H9 (cell line): ENCODE measurements around the gene MAGI1. TPM values are rescaled to one million over a fixed set of nuclear protein-coding genes. Genes with fewer than 3 reads are reported as not detected.

Source experiments
- DNase-seq: peaks from one replicate; pipeline ENCODE4 v3.0.0-alpha.2; 2017
- H2AFZ ChIP-seq: one replicate; pipeline ENCODE4 v1.6.1; 2013; ENCODE audit warnings: mild to moderate bottlenecking, low read length, control low read depth, moderate library complexity
- H2AK5ac ChIP-seq: 2 replicates; pipeline ENCODE4 v1.6.1; 2013; ENCODE audit warnings: low read length, control low read depth, mixed read lengths; ENCODE audit not compliant: insufficient read length
- H2BK120ac ChIP-seq: one replicate; pipeline ENCODE4 v1.6.1; 2013; ENCODE audit warnings: low read depth, mild to moderate bottlenecking, low read length, control low read depth, inconsistent platforms; ENCODE audit not compliant: poor library complexity, severe bottlenecking
- H2BK12ac ChIP-seq: 2 replicates; pipeline ENCODE4 v1.6.1; 2013; ENCODE audit warnings: low read length, control low read depth, mixed read lengths, low read depth; ENCODE audit not compliant: insufficient read length
- H2BK15ac ChIP-seq: 2 replicates; pipeline ENCODE4 v1.6.1; 2013; ENCODE audit warnings: low read depth, low read length, control low read depth
- H2BK20ac ChIP-seq: one replicate; pipeline ENCODE4 v1.6.1; 2013; ENCODE audit warnings: low read depth, mild to moderate bottlenecking, low read length, control low read depth, inconsistent platforms; ENCODE audit not compliant: poor library complexity, severe bottlenecking
- H2BK5ac ChIP-seq: 2 replicates; pipeline ENCODE4 v1.6.1; 2013; ENCODE audit warnings: low read length, control low read depth, mixed read lengths; ENCODE audit not compliant: insufficient read length
- H3K14ac ChIP-seq: 2 replicates; pipeline ENCODE4 v1.6.1; 2013; ENCODE audit warnings: low read length, control low read depth; ENCODE audit not compliant: insufficient read depth
- H3K18ac ChIP-seq: 2 replicates; pipeline ENCODE4 v1.6.1; 2013; ENCODE audit warnings: low read depth, mild to moderate bottlenecking, mixed read lengths, low read length, control low read depth; ENCODE audit not compliant: insufficient read length
- H3K23ac ChIP-seq: 2 replicates; pipeline ENCODE4 v1.6.1; 2013; ENCODE audit warnings: low read length, control low read depth, mixed read lengths, low read depth; ENCODE audit not compliant: insufficient read length
- H3K23me2 ChIP-seq: 2 replicates; pipeline ENCODE4 v1.6.1; 2013; ENCODE audit warnings: low read depth, mild to moderate bottlenecking, mixed read lengths, low read length, control low read depth; ENCODE audit not compliant: insufficient read length, poor library complexity, severe bottlenecking
- H3K27ac ChIP-seq: 2 replicates; pipeline ENCODE4 v1.5.1; 2013; ENCODE audit warnings: low read length, control low read depth, mixed read lengths, low read depth; ENCODE audit not compliant: insufficient read length
- H3K27me3 ChIP-seq: 2 replicates; pipeline ENCODE4 v1.6.1; 2013; ENCODE audit warnings: low read length, control low read depth, inconsistent platforms; ENCODE audit not compliant: insufficient read depth
- H3K4ac ChIP-seq: 2 replicates; pipeline ENCODE4 v1.6.1; 2013; ENCODE audit warnings: low read depth, mild to moderate bottlenecking, control low read depth, inconsistent platforms, low read length, moderate library complexity
- H3K4me1 ChIP-seq: 2 replicates; pipeline ENCODE4 v1.6.1; 2013; ENCODE audit warnings: low read length, control low read depth, inconsistent platforms; ENCODE audit not compliant: insufficient read depth
- H3K4me2 ChIP-seq: 2 replicates; pipeline ENCODE4 v1.6.1; 2013; ENCODE audit warnings: low read length, control low read depth, mixed read lengths; ENCODE audit not compliant: insufficient read length, insufficient read depth
- H3K56ac ChIP-seq: 2 replicates; pipeline ENCODE4 v1.6.1; 2013; ENCODE audit warnings: low read depth, mild to moderate bottlenecking, mixed read lengths, low read length, control low read depth; ENCODE audit not compliant: insufficient read length
- H3K79me1 ChIP-seq: 2 replicates; pipeline ENCODE4 v1.6.1; 2013; ENCODE audit warnings: low read depth, mild to moderate bottlenecking, moderate library complexity, low read length, control low read depth, inconsistent platforms; ENCODE audit not compliant: insufficient read depth, poor library complexity, severe bottlenecking
- H3K79me2 ChIP-seq: 2 replicates; pipeline ENCODE4 v1.6.1; 2013; ENCODE audit warnings: low read length, control low read depth, inconsistent platforms; ENCODE audit not compliant: insufficient read depth
- H3K9ac ChIP-seq: 2 replicates; pipeline ENCODE4 v1.6.1; 2013; ENCODE audit warnings: low read length, control low read depth, mixed read lengths; ENCODE audit not compliant: insufficient read length; ENCODE audit errors: extremely low read depth
- H3K9me3 ChIP-seq: one replicate; pipeline ENCODE4 v1.6.1; 2013; ENCODE audit warnings: low read depth, low read length, inconsistent platforms; ENCODE audit not compliant: control insufficient read depth
- H3T11ph ChIP-seq: one replicate; pipeline ENCODE4 v1.6.1; 2013; ENCODE audit warnings: mild to moderate bottlenecking, low read length, control low read depth, inconsistent platforms
- H4K20me1 ChIP-seq: one replicate; pipeline ENCODE4 v1.6.1; 2013; ENCODE audit not compliant: control insufficient read depth, insufficient read length, insufficient read depth
- H4K5ac ChIP-seq: 2 replicates; pipeline ENCODE4 v1.6.1; 2013; ENCODE audit warnings: low read depth, mild to moderate bottlenecking, mixed read lengths, low read length, control low read depth; ENCODE audit not compliant: insufficient read length
- H4K8ac ChIP-seq: replicated peaks from 2 replicates; pipeline ENCODE4 v1.6.1; 2013; ENCODE audit warnings: low read length, control low read depth, mixed read lengths, low read depth; ENCODE audit not compliant: insufficient read length
- H4K91ac ChIP-seq: 2 replicates; pipeline ENCODE4 v1.6.1; 2013; ENCODE audit warnings: low read depth, mild to moderate bottlenecking, moderate library complexity, mixed read lengths, low read length, control low read depth; ENCODE audit not compliant: insufficient read length
- H3K27ac Mint-ChIP-seq, 3 experiments: 2 replicates in 2 of 3; 3 replicates in 1 of 3; pipeline ENCODE4 v1.8.0; 2020 to 2021; ENCODE audit warnings: mixed read lengths in 3 of 3, mild to moderate bottlenecking in 1 of 3, moderate library complexity in 1 of 3
- H3K27me3 Mint-ChIP-seq: 2 replicates; pipeline ENCODE4 v1.8.0; 2021; ENCODE audit warnings: low read depth, mild to moderate bottlenecking, moderate library complexity, mixed read lengths
- H3K36me3 Mint-ChIP-seq, 3 experiments: 2 replicates in 2 of 3; 3 replicates in 1 of 3; pipeline ENCODE4 v1.8.0; 2020 to 2021; ENCODE audit warnings: low read depth in 3 of 3, mixed read lengths in 3 of 3; ENCODE audit not compliant: insufficient read depth in 1 of 3
- H3K4me1 Mint-ChIP-seq, 2 experiments: 2 replicates each; pipeline ENCODE4 v1.8.0; 2020; ENCODE audit warnings: mixed read lengths in 2 of 2
- H3K4me3 Mint-ChIP-seq, 2 experiments: 2 replicates in 1 of 2; 3 replicates in 1 of 2; pipeline ENCODE4 v1.8.0; 2020 to 2021; ENCODE audit warnings: mild to moderate bottlenecking in 2 of 2, mixed read lengths in 2 of 2, moderate library complexity in 1 of 2
- H3K9me3 Mint-ChIP-seq, 2 experiments: 2 replicates in 1 of 2; 3 replicates in 1 of 2; pipeline ENCODE4 v1.8.0; 2020; ENCODE audit warnings: mild to moderate bottlenecking in 2 of 2, mixed read lengths in 2 of 2, moderate library complexity in 1 of 2
- CTCF ChIP-seq: fragments of 200-600 bp; sonication (generic); conservative IDR thresholded peaks from 3 replicates; pipeline ENCODE4 v1.8.0; 2021; ENCODE audit warnings: antibody characterized with exemption, mild to moderate bottlenecking
- WGBS: extraction: QIAGEN DNeasy Blood & Tissue Kit; methylation state at CpG from one replicate; pipeline ENCODE4 v1.1.7; 2013; ENCODE audit warnings: missing lambda C conversion rate, low lambda C conversion rate, mixed read lengths; ENCODE audit not compliant: insufficient read length; ENCODE audit errors: extremely low coverage; 5-methylcytosine and 5-hydroxymethylcytosine counted together
- total RNA-seq: library from RNA; stranded (reverse); gene quantifications from 2 replicates; pipeline ENCODE4 v1.2.1, GENCODE V29; 2021

MAGI1 gene
- total RNA-seq, 1 experiment from 2014 or later = 65.7 TPM

- H3T11ph ChIP-seq = no peak overlapping the region
- H2AFZ ChIP-seq = no peak overlapping the region
- no peaks in the 10 kb centered on the region for H3K79me1 ChIP-seq
- H4K91ac ChIP-seq = no peak overlapping the region
- no peak overlapping the region for H4K8ac ChIP-seq
- Mint-ChIP-seq H3K4me1 (peaks cover 18 to 26% of the 10 kb centered on the region in 2 experiments), H3K4me3 (no peak overlapping the region), H3K9me3 (no peaks in the 10 kb centered on the region), H3K36me3 (peaks cover 0 to 2% (median 0%) of the 10 kb centered on the region in 3 experiments; a peak in 2 of 7 replicates), H3K27me3 (no peaks in the 10 kb centered on the region), H3K27ac (no peak overlapping the region)
- H3K23ac ChIP-seq = no peak overlapping the region
- no peak overlapping the region for H2BK20ac ChIP-seq
- H3K4ac ChIP-seq = no peak overlapping the region
- no peak overlapping the region for H2BK120ac ChIP-seq
- no peak overlapping the region for H3K14ac ChIP-seq
- H3K18ac ChIP-seq = no peak overlapping the region
- H2BK5ac ChIP-seq = no peak overlapping the region
- H2AK5ac ChIP-seq = no peak overlapping the region
- H3K79me2 ChIP-seq = no peaks in the 10 kb centered on the region; the same call in 1 of the 2 replicates
- H3K9me3 ChIP-seq = no peaks in the 10 kb centered on the region
- peaks cover 2% of the 10 kb centered on the region; the same call in 1 of the 2 replicates for H3K4me1 ChIP-seq
- H3K27ac ChIP-seq = no peak overlapping the region
- H4K20me1 ChIP-seq = no peaks in the 10 kb centered on the region
- WGBS = no CpG with 5 or more reads among the region's 1 CpG
- H3K56ac ChIP-seq = no peak overlapping the region
- DNase-seq = no peak
- no peak overlapping the region for H4K5ac ChIP-seq
- no peaks in the 10 kb centered on the region for H3K27me3 ChIP-seq
- H2BK15ac ChIP-seq = no peak overlapping the region
- no peak overlapping the region for H2BK12ac ChIP-seq
- no peak for TF ChIP-seq CTCF
- H3K23me2 ChIP-seq = no peaks in the 10 kb centered on the region
- H3K4me2 ChIP-seq = no peak overlapping the region
- H3K9ac ChIP-seq = no peak overlapping the region
Observed at GRCh38 chr3:65503776-65504175, 534.9 kb downstream of the MAGI1 start.
